ENCODE measurements around the gene FGF12.

Gene FGF12

DNA sequence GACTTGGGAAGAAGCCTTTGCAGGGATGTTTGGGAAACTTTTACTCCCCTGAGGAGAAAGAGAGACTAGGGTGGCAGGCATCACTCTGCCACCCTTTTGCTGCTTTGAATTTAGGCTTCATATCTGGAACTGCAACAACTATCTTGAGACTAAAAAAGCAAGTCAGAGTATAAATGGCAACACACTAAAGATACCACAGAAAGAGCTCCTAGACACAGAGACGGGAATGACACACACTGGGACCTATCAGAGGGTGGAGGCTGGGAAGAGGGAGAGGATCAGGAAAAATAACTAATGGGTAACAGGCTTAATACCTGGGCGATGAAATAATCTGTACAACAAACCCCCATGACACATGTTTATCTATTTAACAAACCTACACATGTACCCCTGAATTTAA, 237.8 kb downstream of the FGF12 start:
- FAIRE-seq, result no peak

DNA sequence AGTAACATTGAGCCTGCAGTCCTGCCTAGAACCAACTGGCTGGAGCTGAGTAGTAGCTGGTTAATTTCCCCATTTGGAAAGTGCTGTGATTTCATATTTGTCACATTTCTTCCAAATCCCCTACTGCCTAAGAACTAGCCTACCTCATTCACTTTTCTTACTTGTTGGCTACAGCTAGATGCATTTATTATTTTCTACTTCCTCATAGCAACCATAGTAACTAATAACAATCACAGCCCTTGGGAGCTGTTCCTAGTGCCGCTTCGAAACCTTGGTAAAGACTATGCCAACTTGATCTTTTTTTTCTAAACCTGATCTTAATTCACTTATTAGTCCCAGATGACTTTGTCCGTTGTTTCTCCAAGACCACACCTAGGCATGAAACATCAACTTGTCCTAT, 240.3 kb downstream of the FGF12 start:
- FAIRE-seq, result no peak

DNA sequence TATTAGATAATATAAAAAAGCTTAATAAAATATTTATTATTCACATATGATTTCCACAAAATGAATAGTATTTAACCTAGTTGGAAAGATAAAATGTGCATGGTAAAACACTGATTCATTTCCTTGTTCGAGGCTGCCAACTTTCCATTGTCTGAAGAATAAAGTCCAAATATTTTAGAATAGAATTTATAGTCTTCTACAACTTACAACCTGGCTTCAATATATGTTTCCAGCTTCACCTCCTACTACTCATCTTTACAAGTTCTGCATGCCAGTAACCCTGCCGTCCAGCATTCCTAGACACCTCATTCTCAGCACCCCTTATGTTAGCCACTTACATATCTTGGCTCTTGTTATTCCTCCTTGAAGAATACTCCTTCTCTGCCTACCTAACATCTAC, 244.5 kb downstream of the FGF12 start:
- FAIRE-seq, result no peak

DNA sequence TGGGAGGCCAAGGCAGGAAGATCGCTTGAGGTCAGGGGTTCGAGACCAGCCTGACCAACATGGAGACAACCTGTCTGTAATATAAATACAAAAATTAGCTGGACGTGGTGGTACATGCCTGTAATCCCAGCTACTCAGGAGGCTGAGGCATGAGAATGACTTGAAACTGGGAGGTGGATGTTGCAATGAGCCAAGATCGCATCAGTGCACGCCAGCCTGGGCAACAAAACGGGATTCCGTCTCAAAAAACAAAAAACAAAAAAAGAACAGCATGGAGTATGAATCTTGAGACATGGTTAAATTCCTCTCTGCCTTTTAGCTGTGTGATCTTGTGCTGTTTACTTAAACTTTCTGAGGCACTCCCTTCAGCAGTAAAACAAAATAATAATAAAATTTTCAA, 244.9 kb downstream of the FGF12 start:
- FAIRE-seq, result no peak

DNA sequence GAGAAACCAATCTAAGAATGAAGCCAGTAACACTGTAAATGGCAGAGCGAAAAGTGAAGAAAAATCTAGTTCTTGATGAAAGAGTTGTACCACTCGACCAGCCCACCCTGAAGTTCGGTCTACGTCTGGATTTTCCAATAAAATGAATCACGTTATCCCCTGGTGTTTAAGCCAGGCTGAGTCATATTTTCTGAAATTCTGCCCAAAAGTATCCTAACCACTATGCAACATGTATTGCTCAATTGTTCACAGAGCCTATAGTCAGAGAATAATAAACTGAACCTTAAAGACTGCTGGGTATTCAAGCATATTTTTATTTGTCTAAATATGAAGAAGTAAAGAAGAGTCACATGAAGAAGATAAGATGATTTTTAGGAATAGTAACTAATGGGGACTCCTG, 245.7 kb downstream of the FGF12 start:
- FAIRE-seq, result no peak

DNA sequence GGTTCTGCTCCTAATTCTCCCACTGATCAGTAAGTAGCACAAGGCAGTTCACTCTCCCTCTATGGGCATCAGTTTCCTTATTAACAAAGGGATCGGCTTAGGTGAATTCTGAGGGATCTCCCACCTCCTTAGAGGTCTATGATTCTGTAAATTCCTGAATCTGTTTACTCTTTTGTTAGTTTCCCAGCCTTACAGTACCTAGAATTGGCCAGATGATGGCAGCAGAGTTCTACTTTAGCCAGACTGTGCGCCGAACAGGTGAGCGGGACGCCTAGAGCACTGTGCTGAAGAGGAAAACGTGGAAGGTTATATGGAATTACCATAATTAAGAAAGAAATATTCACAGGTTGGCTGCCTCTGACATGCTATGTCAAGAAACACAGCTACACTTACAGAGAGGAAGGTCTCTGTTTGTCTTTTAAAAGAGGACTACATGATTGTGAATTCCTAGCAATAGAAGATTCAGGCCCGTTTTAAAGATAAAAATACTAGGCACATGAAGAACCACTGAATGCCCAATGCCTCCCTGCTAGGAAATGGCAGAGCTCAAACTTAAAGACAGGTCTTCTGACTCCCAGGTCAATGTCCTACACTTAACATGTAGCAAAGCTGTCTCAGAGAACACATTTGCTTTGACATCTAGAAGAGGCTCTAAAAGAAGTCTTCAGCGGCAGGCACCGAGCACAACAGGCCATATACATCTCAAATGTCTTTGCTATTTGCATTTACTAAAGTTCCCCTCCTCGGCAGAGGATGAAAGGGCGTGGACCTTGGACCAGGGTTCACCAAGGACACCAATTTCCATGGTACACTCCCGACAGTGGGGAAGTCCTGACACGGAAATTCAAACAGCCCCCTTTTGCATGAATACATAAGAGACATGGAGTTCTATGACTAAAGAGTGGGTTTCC, 259.9 kb downstream of the FGF12 start:
- FAIRE-seq, result peak; percentile 73

DNA sequence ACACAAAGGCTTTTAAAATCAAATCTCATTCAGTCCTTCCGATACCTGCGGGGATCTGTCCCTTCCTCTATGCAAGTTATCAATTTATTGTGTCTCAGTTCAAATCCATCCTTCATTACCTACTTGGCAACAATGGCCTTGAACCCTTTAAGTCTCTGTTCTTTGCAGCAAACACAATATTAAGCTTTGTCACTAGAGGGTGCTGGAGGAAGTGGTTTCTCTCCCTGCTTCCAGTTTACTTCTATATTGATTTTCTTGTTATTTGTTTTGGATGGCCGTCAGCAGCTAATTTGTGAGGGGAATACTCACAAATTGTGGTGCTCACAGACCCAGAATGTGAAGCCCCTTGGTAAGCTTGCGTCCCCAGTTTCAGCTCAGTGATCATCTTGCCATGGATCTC, 278.3 kb downstream of the FGF12 start:
- FAIRE-seq, result no peak

DNA sequence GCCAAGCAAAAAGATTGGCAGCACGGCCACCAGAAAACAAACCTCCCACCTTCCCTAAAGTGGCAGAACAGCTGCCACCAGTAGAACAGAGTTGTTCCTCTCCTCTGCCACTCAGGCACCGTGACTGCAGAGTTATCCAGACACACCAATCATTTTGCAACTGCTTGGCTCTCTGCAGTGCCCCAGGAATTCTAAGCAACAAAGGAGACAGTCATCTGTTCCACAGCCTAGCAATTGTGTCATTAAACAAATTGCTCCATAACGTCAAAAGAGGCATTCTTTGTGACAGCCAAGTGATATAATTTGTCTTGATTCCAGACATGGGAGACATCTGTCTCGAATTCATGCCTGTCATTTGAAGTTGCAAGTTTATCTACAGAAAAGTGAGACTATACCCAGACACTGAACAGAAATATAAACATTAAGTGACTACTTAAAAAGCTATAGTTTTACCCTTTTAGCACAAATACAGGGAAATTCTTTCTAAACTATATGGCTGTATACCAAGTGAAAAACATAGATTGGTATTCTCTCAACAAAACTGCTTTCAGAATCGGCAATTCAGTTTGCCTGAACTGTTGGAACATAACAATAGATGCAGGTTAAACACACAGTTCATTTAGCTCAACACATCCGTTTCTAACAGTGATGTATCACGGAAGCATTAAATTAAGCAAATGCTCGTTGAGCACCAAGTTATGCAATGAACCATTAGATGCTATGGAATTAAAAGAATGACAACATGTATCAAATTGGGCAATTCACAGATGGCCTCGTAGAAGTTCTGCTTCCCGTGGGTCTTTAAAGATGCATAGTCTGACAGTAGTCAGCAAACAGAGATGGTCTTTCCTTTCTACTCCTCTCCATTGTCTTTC, 281.3 kb downstream of the FGF12 start:
- FAIRE-seq, result no peak

DNA sequence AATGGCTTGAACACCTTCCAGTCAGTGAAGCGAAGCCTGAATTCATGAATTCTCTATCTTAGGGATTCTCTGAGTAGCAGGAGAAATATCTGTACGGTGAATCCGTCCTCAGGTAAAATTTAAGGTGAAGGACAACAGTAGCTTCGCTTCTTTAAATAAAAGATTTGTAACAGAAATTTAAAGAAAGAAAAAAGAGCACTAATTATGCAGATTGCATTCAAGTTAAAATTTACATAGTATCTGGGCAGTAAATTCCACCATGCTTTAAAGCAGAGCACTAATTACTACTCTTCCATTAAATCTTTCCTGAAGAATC, 282.6 kb downstream of the FGF12 start:
- no peak for FAIRE-seq

DNA sequence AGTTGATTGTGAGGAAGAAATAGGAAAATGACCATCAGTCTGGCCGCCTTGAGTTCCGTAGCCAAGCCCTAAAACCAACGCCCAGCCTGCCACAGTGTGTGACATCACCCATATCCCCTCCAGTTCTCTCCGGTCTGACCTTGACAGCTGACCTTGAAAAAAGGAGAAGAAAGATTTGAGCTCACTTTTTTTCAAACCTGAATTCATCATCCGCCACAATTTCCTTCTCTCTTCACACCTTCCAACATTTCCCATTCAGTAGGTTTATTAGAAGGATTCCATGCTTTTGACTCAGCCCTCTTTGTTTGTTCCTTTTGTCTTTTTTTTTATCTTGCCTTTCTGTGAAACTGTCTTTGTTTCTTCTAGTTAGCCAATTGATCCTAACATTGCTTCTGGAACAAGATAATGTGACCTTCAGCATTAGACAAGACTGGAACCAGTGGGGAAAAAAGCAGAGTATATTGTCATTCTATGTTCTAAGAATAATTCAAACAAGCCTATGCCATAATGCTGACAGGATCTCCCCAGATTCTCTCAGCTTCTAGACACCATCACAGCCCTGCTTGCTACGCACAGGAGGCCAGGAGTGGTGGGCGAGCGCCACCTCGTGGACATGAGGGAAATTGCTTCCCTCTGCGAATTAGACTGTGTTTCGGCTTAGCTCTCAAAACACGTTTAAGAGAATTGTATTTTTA, 283.1 kb downstream of the FGF12 start:
- peak; percentile 94 for FAIRE-seq

DNA sequence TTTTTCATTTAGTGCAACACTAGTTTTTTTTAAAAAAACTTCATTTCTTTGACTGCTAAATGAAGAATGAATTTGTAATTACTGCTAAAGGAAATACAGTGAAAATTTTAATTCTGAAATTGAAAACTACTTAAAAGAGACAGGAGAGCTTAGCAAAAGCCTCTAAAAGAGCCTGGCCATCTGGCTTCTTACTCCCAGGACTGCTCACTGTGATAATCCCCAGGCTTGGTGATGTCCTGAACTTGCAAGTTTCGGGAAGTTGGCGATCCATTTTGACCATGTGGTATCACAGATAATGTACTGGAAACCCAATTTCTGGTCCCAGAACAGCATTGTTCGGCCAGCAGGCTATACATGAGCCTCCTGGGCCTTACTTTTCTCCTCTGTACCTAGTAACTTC, 292.1 kb downstream of the FGF12 start:
- no peak for FAIRE-seq

DNA sequence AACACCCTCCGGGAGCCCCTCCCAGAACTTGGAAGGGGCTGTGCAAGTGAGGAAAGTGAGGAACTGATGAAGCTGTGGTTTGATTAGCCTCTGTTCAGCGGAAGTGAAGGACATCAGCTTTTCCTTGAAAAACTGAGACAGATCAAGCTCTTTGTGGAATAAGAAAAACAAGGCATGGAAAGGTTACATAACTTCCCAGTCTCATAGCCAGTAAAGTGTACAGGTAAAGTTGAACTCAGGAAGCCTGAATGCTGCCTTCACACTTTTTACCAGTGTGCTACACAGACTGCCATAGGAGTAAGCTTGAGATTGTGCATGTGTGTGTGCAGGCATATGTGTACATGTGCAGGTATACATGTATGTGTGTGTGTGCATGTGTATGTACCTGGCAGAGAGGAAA, 293.2 kb downstream of the FGF12 start:
- FAIRE-seq, result no peak

DNA sequence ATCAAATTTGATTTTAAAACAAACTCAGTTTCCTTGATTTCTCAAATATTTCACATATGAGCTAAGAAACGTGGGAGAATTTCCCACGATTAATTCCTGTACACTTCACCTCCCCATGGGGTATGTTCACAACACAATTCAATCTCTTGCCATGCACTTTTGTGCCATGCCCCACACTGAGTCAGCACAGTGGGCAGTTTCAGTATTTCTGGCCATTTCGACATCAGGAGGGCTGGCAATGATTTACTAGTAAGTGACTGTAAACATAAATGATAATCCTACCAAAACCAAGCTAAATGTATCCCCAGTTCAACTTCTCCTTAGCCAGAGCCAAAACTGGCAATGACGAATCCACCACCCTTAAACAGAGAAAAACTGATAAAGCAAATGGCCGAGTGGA, 293.6 kb downstream of the FGF12 start:
- FAIRE-seq, result no peak

DNA sequence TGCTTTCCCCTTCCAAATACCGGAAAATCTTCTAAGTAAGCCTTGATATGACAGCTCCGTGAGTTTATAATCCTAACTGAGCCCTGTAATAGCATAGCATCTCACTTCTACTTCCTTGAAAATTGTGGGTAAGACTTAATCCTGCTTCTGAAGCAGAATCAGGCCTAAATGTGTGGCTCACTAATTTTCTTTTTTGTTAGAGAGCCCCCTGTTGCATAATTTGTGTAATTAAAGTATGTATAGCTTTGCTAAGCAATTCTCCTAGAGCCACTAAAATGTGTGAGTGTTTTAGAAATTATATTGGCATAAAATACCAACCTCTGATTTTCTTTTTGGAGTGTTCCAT, 304.4 kb downstream of the FGF12 start:
- FAIRE-seq, result peak; percentile 47

DNA sequence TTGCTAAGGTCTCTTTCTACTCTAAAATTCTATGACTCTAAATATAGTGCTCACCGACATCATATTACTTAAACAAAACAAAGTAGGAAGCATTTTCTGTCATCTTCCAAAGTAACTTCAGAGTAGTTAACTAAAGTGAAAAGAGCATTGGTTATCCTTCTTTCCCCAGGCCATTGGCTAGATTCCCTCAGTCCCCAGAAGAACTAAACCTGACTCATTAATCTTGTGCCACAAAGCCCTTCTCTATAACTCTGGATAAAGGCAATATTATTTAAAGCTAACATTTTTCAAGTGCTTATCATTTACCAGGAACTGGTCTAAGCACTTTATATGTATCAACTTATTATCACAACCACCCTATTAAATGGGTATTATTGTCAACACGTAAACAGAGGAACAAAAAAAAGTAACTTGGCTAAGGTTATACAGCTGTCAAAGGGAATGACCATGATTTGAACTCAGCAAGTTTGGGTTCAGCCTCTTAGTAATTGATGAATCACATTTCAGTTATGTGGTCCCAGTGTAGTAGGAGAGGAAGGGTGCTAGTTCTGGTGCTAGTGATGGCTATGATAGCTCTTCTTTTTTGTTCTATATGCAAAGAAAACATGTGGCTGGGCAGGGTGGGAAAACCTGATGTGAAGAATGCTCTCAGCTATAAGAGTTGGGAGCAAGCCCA, 304.9 kb downstream of the FGF12 start:
- FAIRE-seq, result no peak

DNA sequence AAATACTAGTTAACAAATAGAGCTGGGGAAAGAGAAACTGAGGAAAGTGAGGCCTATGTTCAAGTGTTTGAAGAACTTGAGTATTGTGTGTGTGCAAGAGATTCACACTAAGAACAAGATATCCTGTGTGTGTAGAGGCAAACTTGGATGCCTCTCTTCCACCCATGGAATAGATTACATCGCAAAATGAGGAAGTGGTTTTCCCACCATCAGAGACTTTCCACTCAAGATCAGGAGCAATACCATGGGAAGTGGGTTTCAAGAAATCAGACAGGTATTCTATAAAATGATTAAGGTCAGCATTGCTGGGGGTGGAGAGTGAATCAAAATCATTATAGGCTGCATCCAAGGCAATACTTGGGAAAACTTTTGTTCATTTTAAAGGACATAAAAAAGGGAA, 308.0 kb downstream of the FGF12 start:
- FAIRE-seq, result no peak

DNA sequence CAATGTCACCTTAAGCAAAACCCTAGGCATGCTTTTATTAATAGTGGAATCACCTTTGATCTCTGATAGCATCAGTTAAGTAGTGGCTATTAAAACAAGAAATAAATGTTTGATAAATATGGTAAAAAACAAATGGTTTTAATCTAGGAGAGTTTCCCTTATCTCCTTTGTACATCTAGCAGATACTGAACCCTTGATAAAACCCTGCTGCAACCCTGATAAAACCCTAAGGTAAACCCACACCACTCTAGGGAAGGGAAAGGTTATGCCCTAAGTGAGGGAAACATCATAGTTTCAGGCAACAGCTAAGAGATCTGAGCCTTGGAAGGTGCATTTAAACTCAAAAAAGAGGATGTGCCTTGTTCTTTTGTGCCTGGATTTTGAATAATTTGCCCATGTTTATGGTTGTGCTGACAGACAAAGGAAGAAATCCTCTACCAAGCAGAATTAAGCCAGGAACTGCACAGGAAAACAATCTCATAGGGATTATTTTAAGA, 309.7 kb downstream of the FGF12 start:
- no peak for FAIRE-seq

DNA sequence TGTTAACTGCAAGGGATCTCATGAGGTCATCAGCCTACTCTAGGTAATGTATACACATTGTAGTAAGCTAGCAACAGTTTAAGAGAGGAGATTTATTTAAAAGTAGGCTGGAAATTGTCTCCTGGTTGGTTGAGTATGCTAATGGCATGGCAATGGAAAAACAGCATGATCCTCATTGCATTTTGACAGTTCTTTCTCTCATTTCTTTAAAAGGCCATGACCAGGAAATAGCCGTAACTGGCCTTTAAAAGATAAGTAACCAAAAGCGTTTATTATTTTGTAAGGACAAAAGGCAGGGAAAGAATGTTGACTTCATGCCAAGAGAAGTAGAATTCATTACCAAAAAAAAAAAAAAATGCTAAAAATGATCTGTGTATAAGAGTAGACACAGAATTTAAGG, 310.3 kb downstream of the FGF12 start:
- no peak for FAIRE-seq

DNA sequence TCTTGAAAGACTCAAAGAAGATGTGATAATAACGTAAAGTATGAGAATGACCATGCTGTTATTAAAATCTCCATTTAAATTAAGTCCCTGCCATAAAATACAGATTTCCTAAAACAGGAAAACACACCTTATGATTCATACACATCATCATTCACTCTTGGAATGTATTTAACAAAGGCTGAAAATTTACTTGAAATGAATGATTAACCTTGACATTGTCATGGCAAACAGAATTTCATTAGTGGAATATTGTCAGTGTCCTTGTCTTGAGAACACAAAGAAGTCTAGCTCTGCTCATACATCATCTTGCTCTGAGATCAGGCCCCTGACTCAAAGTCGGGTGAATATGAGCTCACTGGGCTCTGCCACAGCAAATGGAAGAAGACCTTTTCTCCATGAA, 313.9 kb downstream of the FGF12 start:
- FAIRE-seq, result no peak

DNA sequence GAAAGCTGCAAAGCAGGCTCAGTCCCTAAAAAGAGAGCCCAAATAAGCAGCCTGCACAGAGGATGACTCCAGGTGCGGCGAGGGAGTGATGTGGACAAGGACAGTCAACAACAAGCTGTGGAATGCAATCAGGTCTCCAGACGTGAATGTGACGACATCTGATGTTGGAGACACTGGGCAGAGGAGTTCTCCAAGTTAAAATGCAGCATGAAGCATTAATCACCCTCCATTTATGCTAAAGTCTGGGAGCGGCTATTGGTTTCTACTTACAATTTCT, 316.7 kb downstream of the FGF12 start:
- FAIRE-seq, result no peak

DNA sequence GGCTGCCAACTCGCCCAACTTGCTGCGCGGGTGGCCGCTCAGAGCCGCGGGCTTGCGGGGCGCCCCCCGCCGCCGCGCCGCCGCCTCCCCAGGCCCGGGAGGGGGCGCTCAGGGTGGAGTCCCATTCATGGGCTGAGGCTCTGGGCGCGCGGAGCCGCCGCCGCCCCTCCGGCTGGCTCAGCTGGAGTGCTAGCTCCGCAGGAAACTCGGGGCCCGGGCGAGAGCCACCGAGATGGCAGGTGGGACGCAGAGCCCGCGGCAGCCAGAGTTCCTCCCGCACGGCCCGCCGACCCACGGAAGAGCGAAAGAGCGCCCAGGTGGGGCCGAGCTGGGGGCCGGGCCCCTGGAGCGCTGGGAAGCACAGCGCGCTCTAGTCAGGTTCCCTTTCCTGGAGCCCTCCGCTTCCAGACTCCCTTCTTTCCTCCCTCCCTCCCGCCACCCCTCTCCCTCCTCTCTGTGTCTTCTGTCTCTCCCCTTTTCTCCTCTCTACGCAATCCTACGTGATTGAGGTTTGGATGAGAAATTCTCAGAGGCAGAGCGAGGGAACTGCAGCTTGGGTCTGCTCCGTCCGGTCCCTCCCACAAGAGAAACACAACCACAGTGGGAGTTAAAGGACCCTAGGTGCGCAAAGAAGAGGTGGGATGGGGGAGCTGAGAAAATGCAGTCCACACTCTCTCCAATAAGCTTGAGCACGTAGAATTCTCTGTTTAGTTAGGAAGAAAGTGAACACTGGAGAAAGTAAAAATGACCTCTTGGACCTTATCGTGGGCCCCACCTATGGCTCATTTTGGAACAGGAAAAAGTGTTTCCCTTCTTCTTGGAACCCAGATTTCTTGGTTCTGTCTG, 317.3 kb downstream of the FGF12 start:
- FAIRE-seq, result no peak

DNA sequence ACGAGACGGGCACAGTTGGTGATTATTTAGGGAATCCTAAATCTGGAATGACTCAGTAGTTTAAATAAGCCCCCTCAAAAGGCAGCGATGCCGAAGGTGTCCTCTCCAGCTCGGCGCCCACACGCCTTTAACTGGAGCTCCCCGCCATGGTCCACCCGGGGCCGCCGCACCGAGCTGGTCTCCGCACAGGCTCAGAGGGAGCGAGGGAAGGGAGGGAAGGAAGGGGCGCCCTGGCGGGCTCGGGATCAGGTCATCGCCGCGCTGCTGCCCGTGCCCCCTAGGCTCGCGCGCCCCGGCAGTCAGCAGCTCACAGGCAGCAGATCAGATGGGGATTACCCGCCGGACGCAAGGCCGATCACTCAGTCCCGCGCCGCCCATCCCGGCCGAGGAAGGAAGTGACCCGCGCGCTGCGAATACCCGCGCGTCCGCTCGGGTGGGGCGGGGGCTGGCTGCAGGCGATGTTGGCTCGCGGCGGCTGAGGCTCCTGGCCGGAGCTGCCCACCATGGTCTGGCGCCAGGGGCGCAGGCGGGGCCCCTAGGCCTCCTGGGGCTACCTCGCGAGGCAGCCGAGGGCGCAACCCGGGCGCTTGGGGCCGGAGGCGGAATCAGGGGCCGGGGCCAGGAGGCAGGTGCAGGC, 318.0 kb downstream of the FGF12 start:
- FAIRE-seq, result no peak
